ENCODE results near the gene NOX3.

The NOX3 gene

GRCh38 chr6:155434829-155435423 is 20.7 kb downstream of the NOX3 start:
- DNase-seq (ENCODE audit: low read depth in 2 of 2) = no peak

GRCh38 chr6:155434096-155434495 is 21.5 kb downstream of the NOX3 start:
- DNase-seq (ENCODE audit: low read depth in 2 of 2) = no peak

GRCh38 chr6:155432293-155432692 is 23.3 kb downstream of the NOX3 start:
- no peak for DNase-seq (ENCODE audit: low read depth in 2 of 2)

GRCh38 chr6:155429321-155429893 is 26.2 kb downstream of the NOX3 start:
- no peak for DNase-seq (ENCODE audit: low read depth in 2 of 2)

- DNase-seq (ENCODE audit: low read depth in 2 of 2) = no peak
Observed at GRCh38 chr6:155426408-155426945, 29.2 kb downstream of the NOX3 start.

- DNase-seq (ENCODE audit: low read depth in 2 of 2) = no peak
Observed at GRCh38 chr6:155424181-155424580, 31.5 kb downstream of the NOX3 start.

GRCh38 chr6:155422635-155423034 is 33.0 kb downstream of the NOX3 start:
- no peak for DNase-seq (ENCODE audit: low read depth in 2 of 2)

GRCh38 chr6:155420492-155420891 is 35.1 kb downstream of the NOX3 start:
- DNase-seq (ENCODE audit: low read depth in 2 of 2) = no peak

GRCh38 chr6:155419161-155419560 is 36.5 kb downstream of the NOX3 start:
- DNase-seq (ENCODE audit: low read depth in 2 of 2) = no peak

GRCh38 chr6:155418017-155418761 is 37.5 kb downstream of the NOX3 start:
- peak; percentile 25 to 56 for DNase-seq (ENCODE audit: low read depth in 2 of 2)

GRCh38 chr6:155417454-155417853 is 38.2 kb downstream of the NOX3 start:
- DNase-seq (ENCODE audit: low read depth in 2 of 2) = no peak

GRCh38 chr6:155415953-155416352 is 39.7 kb downstream of the NOX3 start:
- DNase-seq (ENCODE audit: low read depth in 2 of 2) = no peak

- DNase-seq (ENCODE audit: low read depth in 2 of 2) = no peak
Observed at GRCh38 chr6:155414049-155414448, 41.6 kb downstream of the NOX3 start.

GRCh38 chr6:155412335-155412734 is 43.3 kb downstream of the NOX3 start:
- no peak for DNase-seq (ENCODE audit: low read depth in 2 of 2)

- no peak for DNase-seq (ENCODE audit: low read depth in 2 of 2)
Observed at GRCh38 chr6:155411154-155412052, 44.2 kb downstream of the NOX3 start.

- DNase-seq (ENCODE audit: low read depth in 2 of 2) = no peak
Observed at GRCh38 chr6:155409391-155409790, 46.2 kb downstream of the NOX3 start.

GRCh38 chr6:155408981-155409380 is 46.7 kb downstream of the NOX3 start:
- DNase-seq (ENCODE audit: low read depth in 2 of 2) = no peak

GRCh38 chr6:155408231-155408630 is 47.4 kb downstream of the NOX3 start:
- DNase-seq (ENCODE audit: low read depth in 2 of 2) = no peak

- no peak for DNase-seq (ENCODE audit: low read depth in 2 of 2)
Observed at GRCh38 chr6:155406801-155407200, 48.8 kb downstream of the NOX3 start.

- DNase-seq (ENCODE audit: low read depth in 2 of 2) = no peak
Observed at GRCh38 chr6:155404937-155405336, 50.7 kb downstream of the NOX3 start.

- no peak for DNase-seq (ENCODE audit: low read depth in 2 of 2)
Observed at GRCh38 chr6:155402656-155403304, 52.9 kb downstream of the NOX3 start.

GRCh38 chr6:155400654-155400965 is 55.0 kb downstream of the NOX3 start:
- DNase-seq (ENCODE audit: low read depth in 2 of 2) = no peak

Measured in stimulated activated CD4-positive, alpha-beta T cell treated with anti-CD3 and anti-CD28 coated beads, Interleukin-1b, Interleukin-23, amount 100 ng/mL, for 1 hour (primary cell).